ENCODE measurements around the gene NOC4L. TPM values are rescaled to one million over a fixed set of nuclear protein-coding genes. Genes with fewer than 3 reads are reported as not detected.
"Not testable (repeated sequence)": the region's sequence is repeated elsewhere in the genome, so short reads cannot be mapped to it uniquely, and the experiment has no call there.

The NOC4L gene
- total and polyA plus RNA-seq, 2 of the 4 experiments (the other 2 are of a cell fraction), result 5.2 to 13.4 TPM

- H2BK15ac ChIP-seq (ENCODE audit: low read depth, low read length); H3K9me3 ChIP-seq (ENCODE audit: control insufficient read depth, insufficient read depth, low read length); H4K20me1 ChIP-seq (ENCODE audit: insufficient read depth, low read length); H3K56ac ChIP-seq (ENCODE audit: extremely low read depth, insufficient read depth, low read length); H4K8ac ChIP-seq (ENCODE audit: low read depth in 2 of 2, low read length in 2 of 2); H3K9me1 ChIP-seq (ENCODE audit: insufficient read depth, low read length); H4K91ac ChIP-seq (ENCODE audit: insufficient read depth, low read depth, low read length); H3K4me2 ChIP-seq (ENCODE audit: low read depth, low read length); H2AK9ac ChIP-seq (replicated peaks; ENCODE audit: low read depth, low read length, poor library complexity); H3K23ac ChIP-seq (ENCODE audit: low read depth, low read length); H3K9ac ChIP-seq (ENCODE audit: low read depth, low read length); dilution Hi-C loops (cut with HindIII; ENCODE audit: low sequenced_read_pairs, unreplicated experiment); H3K4me3 ChIP-seq (ENCODE audit: insufficient read depth, low read depth, low read length); H2AFZ ChIP-seq (replicated peaks; ENCODE audit: low read length, poor library complexity); H2BK120ac ChIP-seq (ENCODE audit: low read depth, low read length); DNase-seq; CTCF ChIA-PET; POLR2A ChIA-PET (ENCODE audit: unreplicated experiment); H3K27me3 ChIP-seq (ENCODE audit: control insufficient read depth, insufficient read depth, low read length); BruUV-seq (replicated peaks); H3K4me1 ChIP-seq (ENCODE audit: control insufficient read depth, insufficient read depth, low read length); H4K5ac ChIP-seq (ENCODE audit: low read depth, low read length); H3K18ac ChIP-seq (ENCODE audit: low read depth, low read length); H2AK5ac ChIP-seq (ENCODE audit: low read depth, low read length); in situ Hi-C loops (cut with MboI; ENCODE audit: low sequenced_read_pairs); H2BK5ac ChIP-seq (ENCODE audit: low read depth, low read length, poor library complexity, severe bottlenecking); intact Hi-C loops (cut with micrococcal nuclease); H3K27ac ChIP-seq (ENCODE audit: insufficient read depth, low read length); H2BK20ac ChIP-seq (ENCODE audit: low read depth, low read length); ATAC-seq (ENCODE audit: low read depth); H3K14ac ChIP-seq (replicated peaks; ENCODE audit: low read depth, low read length); H3K4ac ChIP-seq (ENCODE audit: low read depth, low read length): not testable (repeated sequence)
- peaks cover 14% of the 10 kb centered on the region; the same call in 1 of the 2 replicates for H3K36me3 ChIP-seq (ENCODE audit: control insufficient read depth, insufficient read depth, low read length)
- peaks cover 1 to 13% of the 10 kb centered on the region in 2 experiments; a peak in 3 of 4 replicates for H3K79me1 ChIP-seq (ENCODE audit: low read depth in 1 of 2, low read length in 2 of 2)
- WGBS, 2 experiments (ENCODE audit: extremely low coverage in 2 of 2, insufficient read length in 1 of 2), result no CpG with 5 or more reads among the region's 14 CpGs
These were observed 41.2 kb upstream of the NOC4L start for GRCh38 chr12:132103072-132103471.
